GM18505 (cell line): ENCODE measurements around the gene BCLAF1.

Source experiments
- ATAC-seq: cut with Tn5 transposase; IDR thresholded peaks from one replicate; pipeline ENCODE4 v1.9.1; 2021; ENCODE audit not compliant: unreplicated experiment
- POLR2A ChIP-seq: IDR thresholded peaks from 4 replicates; pipeline ENCODE4 v1.6.1; 2011; ENCODE audit warnings: borderline replicate concordance; ENCODE audit not compliant: insufficient read depth, insufficient read length; ENCODE audit errors: extremely low read depth

The BCLAF1 gene

DNA sequence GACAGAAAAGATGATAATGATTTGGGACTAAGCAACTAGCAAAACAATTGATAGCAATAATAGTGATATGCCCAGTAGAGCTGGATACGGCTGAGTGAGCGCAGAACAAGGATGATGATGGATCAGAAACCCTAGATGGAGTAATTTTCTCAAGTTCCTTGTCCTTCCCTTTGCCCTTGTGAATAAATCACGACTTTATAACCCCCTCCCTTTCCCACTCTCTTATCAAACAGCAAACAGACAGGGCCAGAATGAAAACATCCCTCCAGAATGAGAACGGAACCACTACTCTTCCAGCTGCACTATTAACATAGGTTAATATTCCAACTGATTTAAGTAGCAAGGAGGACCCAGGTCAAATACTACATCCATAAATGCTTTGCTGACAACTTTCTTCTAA is 38.3 kb downstream of the BCLAF1 start:
- no peak for ATAC-seq
- no peak for TF ChIP-seq POLR2A

GRCh38 chr6:136250686-136251008 is 39.0 kb downstream of the BCLAF1 start:
- TF ChIP-seq POLR2A: no peak
- ATAC-seq: peak; percentile 8

- ATAC-seq: peak; percentile 97
- peak; percentile 79 for TF ChIP-seq POLR2A
These were observed 39.6 kb downstream of the BCLAF1 start, which contains the start of gene MTFR2 for GRCh38 chr6:136249811-136250685. Gene MTFR2, minus strand, starts transcription at chr6:136250311. Its CDS starts 1,212 bp downstream, at chr6:136249099.

DNA sequence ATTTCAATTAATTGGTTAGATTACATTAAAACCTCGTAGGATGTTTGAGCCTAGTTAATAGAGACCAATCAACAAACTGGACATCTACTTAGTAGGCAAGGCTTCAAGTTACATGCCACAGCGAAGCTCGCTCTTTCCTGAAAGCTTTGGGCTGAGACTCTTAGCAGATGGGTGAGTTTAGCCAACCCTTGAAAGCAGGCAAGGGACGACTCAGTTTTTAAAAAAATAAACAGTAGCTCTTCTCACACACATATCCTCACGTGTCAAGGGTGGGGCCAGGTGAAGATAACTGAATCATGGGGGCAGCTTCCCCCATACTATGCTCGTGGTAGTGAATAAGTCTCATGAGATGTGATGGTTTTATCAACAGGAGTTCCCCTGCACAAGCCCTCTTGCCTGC is 40.3 kb downstream of the BCLAF1 start:
- no peak for TF ChIP-seq POLR2A
- no peak for ATAC-seq

GRCh38 chr6:136244061-136244616 is 45.5 kb downstream of the BCLAF1 start:
- TF ChIP-seq POLR2A: no peak
- ATAC-seq: no peak

GRCh38 chr6:136236466-136237293 is 53.0 kb downstream of the BCLAF1 start:
- no peak for ATAC-seq

DNA sequence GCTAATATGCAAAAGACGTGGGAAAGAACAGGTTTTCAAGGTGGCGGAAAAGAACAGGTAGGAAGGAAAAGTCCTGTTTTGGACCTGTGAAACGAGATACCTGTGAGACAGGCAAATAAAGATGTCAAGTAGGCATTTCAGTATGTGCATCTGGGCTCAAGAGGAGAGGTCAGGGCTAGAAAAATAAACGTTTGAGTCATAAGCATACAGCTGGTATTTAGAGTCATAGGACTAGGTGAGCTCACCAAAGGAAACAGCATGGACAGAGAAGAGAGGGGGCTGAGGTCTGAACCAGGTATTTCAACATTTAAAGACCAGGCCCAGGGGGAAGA is 54.4 kb downstream of the BCLAF1 start:
- no peak for TF ChIP-seq POLR2A
- ATAC-seq: no peak

More at GRCh38 chr6:136236466-136237293, 53.0 kb downstream of the BCLAF1 start:
- TF ChIP-seq POLR2A: no peak

DNA sequence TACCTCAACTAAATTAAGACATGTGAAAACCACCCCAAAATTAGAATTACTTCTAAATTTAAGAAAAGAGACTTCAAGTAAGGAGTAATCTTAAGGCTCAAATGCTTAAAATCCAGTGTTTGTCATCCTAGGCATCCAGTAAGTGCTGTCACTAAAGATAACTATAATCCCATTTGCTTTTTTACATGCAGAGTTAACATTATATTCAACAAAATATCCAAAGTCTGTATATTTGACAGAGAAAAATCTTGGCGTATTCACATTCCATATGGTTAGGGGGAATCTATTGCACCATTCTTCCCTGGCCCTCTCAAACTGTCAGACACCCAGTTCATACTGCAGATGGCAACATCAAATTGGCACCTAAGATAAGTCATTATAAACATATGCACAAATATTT is 56.9 kb downstream of the BCLAF1 start:
- no peak for ATAC-seq
- TF ChIP-seq POLR2A: no peak

GRCh38 chr6:136230219-136230853 is 59.3 kb downstream of the BCLAF1 start:
- no peak for ATAC-seq
- TF ChIP-seq POLR2A: no peak

DNA sequence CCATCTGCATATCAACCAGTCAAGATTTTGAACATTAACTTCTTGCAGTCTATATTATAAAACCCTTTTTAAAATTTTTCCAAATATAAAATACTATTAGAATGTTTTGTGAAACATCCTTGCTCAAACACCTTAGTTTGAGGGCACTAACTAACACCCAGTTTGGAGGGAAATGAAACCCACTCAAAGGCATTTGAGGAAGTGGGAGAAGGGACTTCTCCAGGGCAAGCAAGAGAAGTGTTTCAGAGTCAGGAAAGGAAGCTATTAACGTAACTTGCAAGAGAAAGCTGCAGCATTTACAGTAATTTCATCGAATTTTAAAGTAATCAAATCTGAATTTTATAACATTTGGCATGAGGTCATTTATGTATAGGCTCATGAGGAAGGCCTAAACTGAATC is 60.8 kb downstream of the BCLAF1 start:
- TF ChIP-seq POLR2A: no peak
- ATAC-seq: peak; percentile 57

GRCh38 chr6:136226674-136227377 is 62.8 kb downstream of the BCLAF1 start:
- peak; percentile 25 for ATAC-seq
- no peak for TF ChIP-seq POLR2A

- no peak for TF ChIP-seq POLR2A
- ATAC-seq: peak; percentile 58
These were observed 63.5 kb downstream of the BCLAF1 start for GRCh38 chr6:136226027-136226673.
